Fibroblast of villous mesenchyme (primary cell): ENCODE data around the gene RAPGEF5. TPM values are rescaled to one million over a fixed set of nuclear protein-coding genes. Genes with fewer than 3 reads are reported as not detected.

Experiments
- DNase-seq: peaks from one replicate; pipeline ENCODE4 v3.0.0-alpha.2; 2010; ENCODE audit warnings: low read depth
- H3K4me3 ChIP-seq: 2 replicates; pipeline ENCODE4 v1.5.1; 2011; ENCODE audit warnings: low read depth, mild to moderate bottlenecking, low read length
- total RNA-seq: library from RNA; depleted of rRNA; stranded (reverse); fragments of >200 nt; gene quantifications from 2 replicates; pipeline ENCODE4 v1.2.3, GENCODE V29; 2012
- TF ChIP-seq, protein P1 (sequence below): IDR thresholded peaks from 2 replicates; pipeline ENCODE4 v1.5.1; 2012; ENCODE audit warnings: low read depth, mild to moderate bottlenecking, low read length; ENCODE audit not compliant: insufficient read depth

The RAPGEF5 gene
- total RNA-seq, 1 donor, result 0.86 TPM

DNA sequence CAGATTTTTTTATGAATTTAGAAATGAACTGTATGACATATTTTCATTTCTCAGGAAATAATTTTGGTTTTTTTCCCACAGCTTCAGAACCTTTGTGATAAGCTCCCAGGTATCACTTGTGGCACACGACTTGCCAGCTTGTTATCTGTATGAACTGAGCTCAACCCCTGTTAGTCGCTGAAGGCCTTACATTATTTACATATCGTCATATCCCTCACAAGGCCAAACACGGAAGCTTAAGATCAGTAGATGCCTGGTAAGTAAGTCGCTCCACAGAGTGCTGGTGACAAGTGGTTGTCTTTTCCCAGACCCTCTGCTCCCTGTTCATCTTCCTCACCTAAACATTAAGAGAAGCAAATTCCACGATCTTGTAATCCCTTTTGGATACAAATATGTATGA is 55.2 kb downstream of the RAPGEF5 start:
- TF ChIP-seq, protein P1, sequence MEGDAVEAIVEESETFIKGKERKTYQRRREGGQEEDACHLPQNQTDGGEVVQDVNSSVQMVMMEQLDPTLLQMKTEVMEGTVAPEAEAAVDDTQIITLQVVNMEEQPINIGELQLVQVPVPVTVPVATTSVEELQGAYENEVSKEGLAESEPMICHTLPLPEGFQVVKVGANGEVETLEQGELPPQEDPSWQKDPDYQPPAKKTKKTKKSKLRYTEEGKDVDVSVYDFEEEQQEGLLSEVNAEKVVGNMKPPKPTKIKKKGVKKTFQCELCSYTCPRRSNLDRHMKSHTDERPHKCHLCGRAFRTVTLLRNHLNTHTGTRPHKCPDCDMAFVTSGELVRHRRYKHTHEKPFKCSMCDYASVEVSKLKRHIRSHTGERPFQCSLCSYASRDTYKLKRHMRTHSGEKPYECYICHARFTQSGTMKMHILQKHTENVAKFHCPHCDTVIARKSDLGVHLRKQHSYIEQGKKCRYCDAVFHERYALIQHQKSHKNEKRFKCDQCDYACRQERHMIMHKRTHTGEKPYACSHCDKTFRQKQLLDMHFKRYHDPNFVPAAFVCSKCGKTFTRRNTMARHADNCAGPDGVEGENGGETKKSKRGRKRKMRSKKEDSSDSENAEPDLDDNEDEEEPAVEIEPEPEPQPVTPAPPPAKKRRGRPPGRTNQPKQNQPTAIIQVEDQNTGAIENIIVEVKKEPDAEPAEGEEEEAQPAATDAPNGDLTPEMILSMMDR, result no peak
- no peak overlapping the region for H3K4me3 ChIP-seq
- no peak for DNase-seq

DNA sequence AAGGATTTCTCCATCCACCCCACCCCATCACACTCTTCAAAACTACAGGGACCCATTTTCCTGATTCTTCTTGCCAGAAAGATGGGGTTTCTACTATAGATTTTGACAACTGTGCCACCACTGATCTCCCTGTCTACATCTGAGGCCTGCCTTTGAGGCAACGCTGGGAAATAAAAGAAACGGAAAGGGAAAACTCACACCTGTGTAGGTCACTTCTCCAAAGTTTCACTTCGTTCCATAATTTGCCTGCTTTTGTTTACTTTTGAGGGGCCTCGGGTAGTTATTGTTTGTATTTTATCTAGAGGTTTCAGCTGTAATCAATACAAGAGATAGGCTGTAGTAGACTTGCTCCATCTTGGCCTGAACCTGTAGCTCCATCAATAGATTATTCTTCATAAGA is 56.1 kb downstream of the RAPGEF5 start:
- TF ChIP-seq, protein P1, result no peak
- no peak for DNase-seq
- H3K4me3 ChIP-seq, result no peak overlapping the region

DNA sequence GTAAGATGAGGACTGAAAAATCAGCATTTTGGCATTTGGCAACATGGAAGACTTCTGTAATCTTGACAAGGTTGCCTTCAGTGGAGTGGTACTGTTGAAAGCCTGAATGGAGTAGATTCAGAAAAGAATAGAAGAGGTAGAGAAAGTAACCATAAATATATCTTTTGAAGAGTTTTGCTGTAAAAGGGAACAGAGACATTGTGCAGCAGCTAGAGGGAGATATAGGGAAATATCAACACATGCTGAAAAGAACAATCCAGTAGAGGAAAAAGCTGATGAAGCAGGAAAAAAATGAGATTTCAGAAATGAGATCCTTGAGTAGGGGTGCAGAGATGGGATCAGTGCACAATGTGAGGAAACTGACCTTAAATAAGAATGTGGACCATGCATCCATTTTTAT is 60.0 kb downstream of the RAPGEF5 start:
- DNase-seq, result no peak

DNA sequence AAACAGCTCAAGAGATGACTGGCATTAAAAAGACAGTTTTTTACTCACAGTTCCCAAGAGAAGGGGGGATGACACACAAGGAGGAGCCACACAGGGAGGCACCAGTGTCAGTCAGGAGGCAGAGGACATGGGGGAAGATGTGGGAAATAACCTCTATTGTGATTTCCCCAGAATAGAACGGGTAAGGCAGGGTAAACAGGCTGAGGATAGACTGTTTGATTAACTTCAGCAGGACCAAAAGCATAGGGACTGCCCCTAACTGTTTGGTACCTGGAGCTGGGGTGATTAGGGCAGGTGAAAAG is 60.7 kb downstream of the RAPGEF5 start:
- TF ChIP-seq, protein P1, result no peak
- no peak for DNase-seq
- no peak overlapping the region for H3K4me3 ChIP-seq

More for the DNA sequence above, 60.0 kb downstream of the RAPGEF5 start:
- TF ChIP-seq, protein P1, result peak; percentile 5
- no peak overlapping the region for H3K4me3 ChIP-seq

DNA sequence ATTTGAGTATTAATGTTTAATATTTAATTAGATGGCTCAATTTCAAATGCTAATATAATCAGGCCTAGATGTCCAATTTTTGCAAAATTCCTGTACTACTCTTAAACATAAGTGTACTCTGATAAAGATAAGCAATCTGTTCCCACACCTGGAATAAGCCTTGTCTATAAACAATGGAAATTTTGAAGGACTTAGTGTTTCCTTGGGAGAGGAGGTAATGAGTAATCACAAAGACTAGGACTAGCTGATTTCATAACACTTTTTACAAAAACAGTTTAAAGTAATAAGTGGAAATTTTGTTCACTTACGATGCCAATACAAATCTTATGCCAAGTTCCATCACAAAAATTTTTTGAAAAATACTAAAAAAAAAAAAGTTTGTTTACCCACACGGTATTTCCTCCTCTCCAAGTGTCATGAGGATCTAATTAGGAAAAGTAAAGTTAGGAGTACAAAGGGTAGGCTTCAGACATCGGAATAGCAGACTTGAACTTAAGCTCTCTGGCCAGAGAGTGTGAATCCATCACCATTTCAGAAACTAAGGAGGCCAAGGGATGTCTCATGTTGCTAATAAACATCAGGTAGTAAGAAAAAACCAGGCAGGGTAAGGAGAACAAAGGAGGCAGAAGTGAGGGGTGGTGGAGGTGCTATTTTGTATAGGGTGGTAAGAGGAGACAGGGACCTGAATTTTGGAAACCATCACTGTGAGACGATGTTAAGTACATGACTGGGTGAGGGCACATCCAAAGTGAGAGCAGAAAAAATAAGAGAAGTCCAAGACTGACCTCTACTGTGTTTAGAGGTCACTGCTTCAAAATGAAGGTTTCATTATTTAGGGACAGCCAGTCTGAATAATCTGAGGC is 61.3 kb downstream of the RAPGEF5 start:
- no peak overlapping the region for H3K4me3 ChIP-seq
- DNase-seq, result no peak
- TF ChIP-seq, protein P1, result no peak

DNA sequence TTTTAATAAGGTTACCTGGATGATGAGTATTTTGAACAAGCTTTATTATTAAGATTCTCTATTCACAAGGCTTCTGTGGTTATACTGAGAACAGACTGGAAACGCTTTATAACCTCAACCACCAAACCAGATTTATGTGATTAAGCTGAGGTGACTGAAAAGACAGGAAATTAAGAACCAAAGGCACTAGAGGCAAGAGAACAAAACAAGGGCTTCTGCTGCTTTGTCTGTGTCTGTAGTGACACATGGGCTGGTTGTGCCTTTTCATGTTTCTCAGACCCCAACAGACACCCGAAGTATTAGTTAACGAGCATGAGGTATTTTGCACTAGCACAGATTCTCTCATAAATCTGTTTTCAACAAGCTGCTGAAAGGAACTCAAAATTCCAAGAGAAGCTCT is 64.4 kb downstream of the RAPGEF5 start:
- DNase-seq, result no peak
- TF ChIP-seq, protein P1, result no peak

DNA sequence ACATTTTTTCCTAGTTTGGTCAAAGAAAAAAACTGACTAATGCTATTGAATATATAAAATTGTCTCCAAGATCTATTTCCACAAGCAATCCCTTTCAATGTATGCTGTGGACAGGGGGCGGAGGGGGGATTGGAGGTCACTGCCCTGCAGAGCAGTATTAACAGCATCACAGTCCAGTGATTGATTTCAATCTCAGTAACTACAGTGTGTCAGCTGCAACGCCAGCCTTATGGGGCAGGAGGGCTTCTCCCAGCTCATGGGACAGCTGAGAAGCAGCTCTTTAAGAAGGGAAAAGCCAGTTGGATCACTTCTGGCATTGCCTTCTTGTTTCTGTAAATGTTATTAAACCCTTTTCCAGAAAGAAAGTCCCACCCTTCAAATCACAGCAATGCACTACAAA is 65.0 kb downstream of the RAPGEF5 start:
- no peak overlapping the region for H3K4me3 ChIP-seq
- no peak for DNase-seq
- TF ChIP-seq, protein P1, result no peak

More for the DNA sequence above, 64.4 kb downstream of the RAPGEF5 start:
- H3K4me3 ChIP-seq, result no peak overlapping the region
